ENCODE measurements around the gene RORC.

RORC gene

GRCh38 chr1:151783796-151784195 lies 47.8 kb downstream of the RORC start:
- TF ChIP-seq TAF1 (IDR thresholded peaks at IDR 0.05; ENCODE audit: borderline replicate concordance, insufficient read depth, low read length) (no peak), SIN3A (IDR thresholded peaks at IDR 0.05; ENCODE audit: borderline replicate concordance, insufficient read depth, low read length) (no peak), FOXP2 (optimal IDR thresholded peaks at IDR 0.05; ENCODE audit: borderline replicate concordance, extremely low read depth, extremely low read length, insufficient read depth) (no peak), POLR2AphosphoS5 (IDR thresholded peaks at IDR 0.05; ENCODE audit: low read depth, low read length) (no peak)
- TF ChIP-seq, protein P1, sequence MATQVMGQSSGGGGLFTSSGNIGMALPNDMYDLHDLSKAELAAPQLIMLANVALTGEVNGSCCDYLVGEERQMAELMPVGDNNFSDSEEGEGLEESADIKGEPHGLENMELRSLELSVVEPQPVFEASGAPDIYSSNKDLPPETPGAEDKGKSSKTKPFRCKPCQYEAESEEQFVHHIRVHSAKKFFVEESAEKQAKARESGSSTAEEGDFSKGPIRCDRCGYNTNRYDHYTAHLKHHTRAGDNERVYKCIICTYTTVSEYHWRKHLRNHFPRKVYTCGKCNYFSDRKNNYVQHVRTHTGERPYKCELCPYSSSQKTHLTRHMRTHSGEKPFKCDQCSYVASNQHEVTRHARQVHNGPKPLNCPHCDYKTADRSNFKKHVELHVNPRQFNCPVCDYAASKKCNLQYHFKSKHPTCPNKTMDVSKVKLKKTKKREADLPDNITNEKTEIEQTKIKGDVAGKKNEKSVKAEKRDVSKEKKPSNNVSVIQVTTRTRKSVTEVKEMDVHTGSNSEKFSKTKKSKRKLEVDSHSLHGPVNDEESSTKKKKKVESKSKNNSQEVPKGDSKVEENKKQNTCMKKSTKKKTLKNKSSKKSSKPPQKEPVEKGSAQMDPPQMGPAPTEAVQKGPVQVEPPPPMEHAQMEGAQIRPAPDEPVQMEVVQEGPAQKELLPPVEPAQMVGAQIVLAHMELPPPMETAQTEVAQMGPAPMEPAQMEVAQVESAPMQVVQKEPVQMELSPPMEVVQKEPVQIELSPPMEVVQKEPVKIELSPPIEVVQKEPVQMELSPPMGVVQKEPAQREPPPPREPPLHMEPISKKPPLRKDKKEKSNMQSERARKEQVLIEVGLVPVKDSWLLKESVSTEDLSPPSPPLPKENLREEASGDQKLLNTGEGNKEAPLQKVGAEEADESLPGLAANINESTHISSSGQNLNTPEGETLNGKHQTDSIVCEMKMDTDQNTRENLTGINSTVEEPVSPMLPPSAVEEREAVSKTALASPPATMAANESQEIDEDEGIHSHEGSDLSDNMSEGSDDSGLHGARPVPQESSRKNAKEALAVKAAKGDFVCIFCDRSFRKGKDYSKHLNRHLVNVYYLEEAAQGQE (IDR thresholded peaks at IDR 0.05; ENCODE audit: insufficient read depth in 1 of 2, low read depth in 2 of 2, low read length in 2 of 2): no peak

DNA sequence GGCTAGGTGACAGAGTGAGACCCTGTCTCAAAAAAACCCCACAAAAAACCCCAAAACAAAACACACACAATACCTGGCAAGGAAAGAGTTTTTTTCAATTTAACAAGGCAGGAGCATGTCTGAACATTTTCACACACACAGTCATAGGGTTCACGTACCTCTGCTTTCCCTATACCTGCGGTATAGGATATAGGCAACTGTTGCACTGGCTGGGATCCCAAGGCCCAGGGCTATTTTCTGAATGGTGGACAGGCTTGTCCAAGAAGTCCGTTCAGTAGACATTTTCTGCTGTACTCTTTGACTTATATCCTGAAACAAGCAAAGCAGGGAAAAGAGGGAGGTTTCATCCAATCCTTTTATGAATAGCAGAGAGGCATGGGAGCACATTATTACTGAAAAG lies 48.9 kb downstream of the RORC start:
- no peak for TF ChIP-seq SIN3A (IDR thresholded peaks at IDR 0.05; ENCODE audit: borderline replicate concordance, insufficient read depth, low read length)
- no peak for TF ChIP-seq FOXP2 (optimal IDR thresholded peaks at IDR 0.05; ENCODE audit: borderline replicate concordance, extremely low read depth, extremely low read length, insufficient read depth)
- no peak for TF ChIP-seq TAF1 (IDR thresholded peaks at IDR 0.05; ENCODE audit: borderline replicate concordance, insufficient read depth, low read length)
- TF ChIP-seq, protein P1 (IDR thresholded peaks at IDR 0.05; ENCODE audit: insufficient read depth in 1 of 2, low read depth in 2 of 2, low read length in 2 of 2): no peak
- no peak for TF ChIP-seq POLR2AphosphoS5 (IDR thresholded peaks at IDR 0.05; ENCODE audit: low read depth, low read length)

- TF ChIP-seq FOXP2 (optimal IDR thresholded peaks at IDR 0.05; ENCODE audit: borderline replicate concordance, extremely low read depth, extremely low read length, insufficient read depth) (no peak), TAF1 (IDR thresholded peaks at IDR 0.05; ENCODE audit: borderline replicate concordance, insufficient read depth, low read length) (no peak), SIN3A (IDR thresholded peaks at IDR 0.05; ENCODE audit: borderline replicate concordance, insufficient read depth, low read length) (no peak), POLR2AphosphoS5 (IDR thresholded peaks at IDR 0.05; ENCODE audit: low read depth, low read length) (no peak)
- TF ChIP-seq, protein P1 (IDR thresholded peaks at IDR 0.05; ENCODE audit: insufficient read depth in 1 of 2, low read depth in 2 of 2, low read length in 2 of 2): no peak
Observed at GRCh38 chr1:151779852-151780251, 51.8 kb downstream of the RORC start.

GRCh38 chr1:151777317-151777716 lies 54.3 kb downstream of the RORC start:
- TF ChIP-seq TAF1 (IDR thresholded peaks at IDR 0.05; ENCODE audit: borderline replicate concordance, insufficient read depth, low read length) (no peak), SIN3A (IDR thresholded peaks at IDR 0.05; ENCODE audit: borderline replicate concordance, insufficient read depth, low read length) (no peak), POLR2AphosphoS5 (IDR thresholded peaks at IDR 0.05; ENCODE audit: low read depth, low read length) (no peak), FOXP2 (optimal IDR thresholded peaks at IDR 0.05; ENCODE audit: borderline replicate concordance, extremely low read depth, extremely low read length, insufficient read depth) (no peak)
- TF ChIP-seq, protein P1 (IDR thresholded peaks at IDR 0.05; ENCODE audit: insufficient read depth in 1 of 2, low read depth in 2 of 2, low read length in 2 of 2): no peak

DNA sequence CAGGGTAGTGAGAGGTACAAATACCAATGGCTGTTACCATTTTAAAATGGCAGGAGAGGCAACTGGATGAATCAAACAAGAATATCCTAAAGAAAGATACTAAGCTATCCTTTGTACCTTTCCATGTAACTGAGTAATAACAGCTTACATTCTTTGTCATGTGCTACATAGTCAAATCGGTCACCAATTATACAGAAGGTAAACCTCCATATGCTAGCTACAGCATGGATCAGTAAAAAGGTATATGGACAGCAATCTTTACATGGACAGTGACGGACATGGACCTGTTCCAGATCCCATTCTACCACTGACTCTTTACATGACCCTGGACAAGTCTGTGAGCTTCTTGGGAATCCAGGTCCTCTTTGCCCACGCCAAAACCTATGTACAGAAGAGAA lies 54.9 kb downstream of the RORC start:
- TF ChIP-seq FOXP2 (optimal IDR thresholded peaks at IDR 0.05; ENCODE audit: borderline replicate concordance, extremely low read depth, extremely low read length, insufficient read depth): no peak
- no peak for TF ChIP-seq POLR2AphosphoS5 (IDR thresholded peaks at IDR 0.05; ENCODE audit: low read depth, low read length)
- TF ChIP-seq SIN3A (IDR thresholded peaks at IDR 0.05; ENCODE audit: borderline replicate concordance, insufficient read depth, low read length): no peak
- no peak for TF ChIP-seq TAF1 (IDR thresholded peaks at IDR 0.05; ENCODE audit: borderline replicate concordance, insufficient read depth, low read length)
- TF ChIP-seq, protein P1 (IDR thresholded peaks at IDR 0.05; ENCODE audit: insufficient read depth in 1 of 2, low read depth in 2 of 2, low read length in 2 of 2): no peak

Measured in PFSK-1 (cell line).